Neural progenitor cell (in vitro differentiated cells): ENCODE measurements around the gene TSHZ2. TPM values are rescaled to one million over a fixed set of nuclear protein-coding genes. Genes with fewer than 3 reads are reported as not detected.
A peak's percentile ranks its signal among the peaks of the same experiment; 100 is the strongest.

ENCODE experiments used
- DNase-seq: peaks from one replicate; pipeline ENCODE4 v3.0.0-alpha.2; 2016; ENCODE audit warnings: low spot score
- H2AFZ ChIP-seq: fragments of 200-600 bp; sonication (generic); replicated peaks from 2 replicates; pipeline ENCODE4 v1.6.1; 2016; ENCODE audit warnings: antibody characterized with exemption
- H3F3A ChIP-seq: fragments of 200-600 bp; sonication (generic); 2 replicates; pipeline ENCODE4 v1.6.1; 2016; ENCODE audit warnings: antibody characterized with exemption, low read depth
- H3K27ac ChIP-seq: fragments of 200-600 bp; sonication (generic); 2 replicates; pipeline ENCODE4 v1.5.1; 2016; ENCODE audit warnings: mild to moderate bottlenecking
- H3K27me3 ChIP-seq: fragments of 200-600 bp; sonication (generic); 2 replicates; pipeline ENCODE4 v1.6.1; 2016; ENCODE audit warnings: mild to moderate bottlenecking, moderate library complexity
- H3K36me3 ChIP-seq: fragments of 200-600 bp; sonication (generic); 2 replicates; pipeline ENCODE4 v1.5.1; 2016
- H3K4me1 ChIP-seq: fragments of 200-600 bp; sonication (generic); 2 replicates; pipeline ENCODE4 v1.6.1; 2016; ENCODE audit warnings: mixed run types
- H3K4me2 ChIP-seq: fragments of 200-600 bp; sonication (generic); 2 replicates; pipeline ENCODE4 v1.6.1; 2016
- H3K4me3 ChIP-seq: fragments of 200-600 bp; sonication (generic); 2 replicates; pipeline ENCODE4 v1.5.1; 2016
- H3K79me2 ChIP-seq: fragments of 200-600 bp; sonication (generic); 2 replicates; pipeline ENCODE4 v1.6.1; 2016; ENCODE audit warnings: low read depth
- H3K9ac ChIP-seq: fragments of 200-600 bp; sonication (generic); 2 replicates; pipeline ENCODE4 v1.6.1; 2016
- H3K9me3 ChIP-seq: fragments of 200-600 bp; sonication (generic); 2 replicates; pipeline ENCODE4 v1.5.1; 2016; ENCODE audit warnings: low read depth
- H4K20me1 ChIP-seq: fragments of 200-600 bp; sonication (generic); 2 replicates; pipeline ENCODE4 v1.6.1; 2016; ENCODE audit warnings: low read depth
- H3K27ac Mint-ChIP-seq: 3 replicates; pipeline ENCODE4 v1.8.0; 2021; ENCODE audit warnings: mixed read lengths
- H3K27me3 Mint-ChIP-seq: 2 replicates; pipeline ENCODE4 v1.8.0; 2022; ENCODE audit warnings: low read depth, mild to moderate bottlenecking, inconsistent platforms, moderate library complexity, mixed read lengths; ENCODE audit not compliant: insufficient read depth
- H3K36me3 Mint-ChIP-seq: 3 replicates; pipeline ENCODE4 v1.8.0; 2021; ENCODE audit warnings: mixed read lengths
- H3K4me1 Mint-ChIP-seq: 3 replicates; pipeline ENCODE4 v1.8.0; 2021; ENCODE audit warnings: mixed read lengths
- H3K4me3 Mint-ChIP-seq: 3 replicates; pipeline ENCODE4 v1.8.0; 2021; ENCODE audit warnings: mild to moderate bottlenecking, moderate library complexity, mixed read lengths
- H3K9me3 Mint-ChIP-seq: 3 replicates; pipeline ENCODE4 v1.8.0; 2020; ENCODE audit warnings: mixed read lengths
- EZH2 ChIP-seq: fragments of 200-600 bp; sonication (generic); IDR thresholded peaks from 2 replicates; pipeline ENCODE4 v1.6.1; 2017; ENCODE audit warnings: antibody characterized with exemption, mild to moderate bottlenecking, moderate library complexity
- EZH2phosphoT487 ChIP-seq: fragments of 200-600 bp; sonication (generic); IDR thresholded peaks from 2 replicates; pipeline ENCODE4 v1.6.1; 2017; ENCODE audit warnings: antibody characterized with exemption
- total RNA-seq: library from RNA; depleted of rRNA; stranded (reverse); fragments of >200 nt; gene quantifications from 2 replicates; pipeline ENCODE4 v1.2.3, GENCODE V29; 2015; ENCODE audit warnings: low replicate concordance
- TF ChIP-seq, protein P1 (sequence below): fragments of 200-600 bp; sonication (generic); IDR thresholded peaks from 2 replicates; pipeline ENCODE4 v1.5.1; 2017; ENCODE audit warnings: antibody characterized with exemption, mild to moderate bottlenecking

The TSHZ2 gene
- total RNA-seq, 1 donor from 2014 or later = 1.8 TPM

DNA sequence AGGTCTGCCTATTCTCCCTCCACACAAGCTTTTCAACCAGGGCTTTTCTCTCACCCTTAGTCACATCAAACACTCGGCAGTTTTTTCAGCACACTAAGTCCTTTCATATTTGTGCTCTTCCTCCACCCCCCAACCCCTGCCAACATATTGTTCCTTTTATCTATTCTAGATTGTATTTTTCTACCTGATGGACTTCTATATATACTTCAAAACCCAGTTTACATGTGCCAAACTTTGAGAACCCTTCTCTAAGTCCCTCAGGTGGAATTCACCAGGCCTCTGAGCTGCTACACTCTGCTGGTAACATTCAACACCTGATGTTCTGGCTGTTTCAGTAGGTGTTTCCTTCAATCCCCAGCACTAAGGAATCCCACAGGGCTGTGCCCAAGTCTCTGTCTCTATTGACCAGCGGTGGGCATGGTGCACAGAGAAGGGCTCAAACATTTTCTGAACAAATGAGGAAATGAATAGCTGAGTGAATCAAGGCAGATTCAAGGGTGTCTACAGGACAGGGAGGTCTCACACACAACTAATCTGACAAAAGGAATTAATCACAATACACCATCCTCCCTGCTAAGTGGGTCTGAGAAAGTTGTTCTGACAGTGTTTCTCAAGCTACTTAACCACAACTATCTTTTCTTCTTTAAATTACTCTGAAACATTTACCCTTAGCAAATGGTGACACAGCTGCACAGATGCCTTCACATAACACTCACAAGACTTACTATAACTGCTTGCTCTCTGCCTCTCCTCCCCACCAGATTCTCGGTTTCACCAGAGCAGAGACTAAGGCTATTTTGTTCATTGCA is 166.5 kb downstream of the TSHZ2 start:
- H3K27ac ChIP-seq = no peak overlapping the region
- H3K9ac ChIP-seq = no peak overlapping the region
- no peaks in the 10 kb centered on the region for H3F3A ChIP-seq
- no peak overlapping the region for H3K4me3 Mint-ChIP-seq
- no peak overlapping the region for H2AFZ ChIP-seq
- TF ChIP-seq EZH2 = no peak
- TF ChIP-seq, protein P1, sequence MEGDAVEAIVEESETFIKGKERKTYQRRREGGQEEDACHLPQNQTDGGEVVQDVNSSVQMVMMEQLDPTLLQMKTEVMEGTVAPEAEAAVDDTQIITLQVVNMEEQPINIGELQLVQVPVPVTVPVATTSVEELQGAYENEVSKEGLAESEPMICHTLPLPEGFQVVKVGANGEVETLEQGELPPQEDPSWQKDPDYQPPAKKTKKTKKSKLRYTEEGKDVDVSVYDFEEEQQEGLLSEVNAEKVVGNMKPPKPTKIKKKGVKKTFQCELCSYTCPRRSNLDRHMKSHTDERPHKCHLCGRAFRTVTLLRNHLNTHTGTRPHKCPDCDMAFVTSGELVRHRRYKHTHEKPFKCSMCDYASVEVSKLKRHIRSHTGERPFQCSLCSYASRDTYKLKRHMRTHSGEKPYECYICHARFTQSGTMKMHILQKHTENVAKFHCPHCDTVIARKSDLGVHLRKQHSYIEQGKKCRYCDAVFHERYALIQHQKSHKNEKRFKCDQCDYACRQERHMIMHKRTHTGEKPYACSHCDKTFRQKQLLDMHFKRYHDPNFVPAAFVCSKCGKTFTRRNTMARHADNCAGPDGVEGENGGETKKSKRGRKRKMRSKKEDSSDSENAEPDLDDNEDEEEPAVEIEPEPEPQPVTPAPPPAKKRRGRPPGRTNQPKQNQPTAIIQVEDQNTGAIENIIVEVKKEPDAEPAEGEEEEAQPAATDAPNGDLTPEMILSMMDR = no peak
- no peak for TF ChIP-seq EZH2phosphoT487
- H3K4me2 ChIP-seq = no peak overlapping the region
- H4K20me1 ChIP-seq = no peaks in the 10 kb centered on the region
- H3K4me1 Mint-ChIP-seq = peaks cover 26% of the 10 kb centered on the region
- no peak overlapping the region for H3K27ac Mint-ChIP-seq
- H3K36me3 ChIP-seq = no peaks in the 10 kb centered on the region
- no peaks in the 10 kb centered on the region for H3K79me2 ChIP-seq
- H3K27me3 ChIP-seq = no peaks in the 10 kb centered on the region
- no peak for DNase-seq
- H3K4me1 ChIP-seq = peaks cover 14% of the 10 kb centered on the region
- H3K36me3 Mint-ChIP-seq = no peaks in the 10 kb centered on the region
- no peak overlapping the region for H3K4me3 ChIP-seq
- H3K27me3 Mint-ChIP-seq = peaks cover 3% of the 10 kb centered on the region
- H3K9me3 ChIP-seq = no peaks in the 10 kb centered on the region
- no peaks in the 10 kb centered on the region for H3K9me3 Mint-ChIP-seq

DNA sequence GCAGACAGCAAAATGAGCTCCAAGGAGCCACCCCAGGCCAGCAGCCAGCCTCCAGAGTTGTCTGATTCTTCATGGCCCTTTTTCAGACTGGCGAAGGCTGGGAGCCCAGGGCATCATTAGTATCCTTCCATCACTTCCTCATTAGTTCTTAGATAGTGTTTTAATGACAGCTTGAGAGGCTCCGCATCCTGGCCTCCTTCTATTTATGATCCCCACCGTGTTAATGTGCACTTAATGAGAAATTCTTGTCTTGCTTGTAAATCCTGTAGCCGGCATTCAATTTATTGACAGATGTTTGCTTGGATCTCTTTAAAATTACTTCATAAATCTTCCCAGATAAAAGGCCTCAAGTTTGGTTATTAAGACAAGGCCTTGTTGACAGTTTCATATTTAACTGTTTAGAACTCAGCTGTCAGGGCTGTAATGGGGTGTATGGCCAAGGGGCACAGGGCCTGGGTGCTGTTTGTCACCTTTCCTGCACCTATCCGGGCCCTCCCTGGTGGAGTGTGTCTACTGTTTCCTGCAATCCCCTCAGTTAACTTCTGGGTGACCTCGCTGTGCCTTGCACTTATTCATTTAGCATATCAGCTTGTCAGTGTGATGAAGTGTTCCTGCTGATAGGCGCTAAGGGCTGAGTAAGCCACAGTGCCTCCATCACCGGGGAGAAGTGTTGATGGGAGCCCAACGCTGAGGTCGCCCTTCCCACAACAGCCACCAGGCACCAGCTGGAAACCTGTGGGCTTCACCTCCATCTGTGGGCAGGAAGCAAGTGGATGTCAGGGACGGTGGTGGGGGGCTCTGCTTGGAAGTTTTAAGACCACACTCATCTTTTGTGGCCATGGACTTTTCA is 169.3 kb downstream of the TSHZ2 start:
- peaks cover 3% of the 10 kb centered on the region for H3K27me3 Mint-ChIP-seq

DNA sequence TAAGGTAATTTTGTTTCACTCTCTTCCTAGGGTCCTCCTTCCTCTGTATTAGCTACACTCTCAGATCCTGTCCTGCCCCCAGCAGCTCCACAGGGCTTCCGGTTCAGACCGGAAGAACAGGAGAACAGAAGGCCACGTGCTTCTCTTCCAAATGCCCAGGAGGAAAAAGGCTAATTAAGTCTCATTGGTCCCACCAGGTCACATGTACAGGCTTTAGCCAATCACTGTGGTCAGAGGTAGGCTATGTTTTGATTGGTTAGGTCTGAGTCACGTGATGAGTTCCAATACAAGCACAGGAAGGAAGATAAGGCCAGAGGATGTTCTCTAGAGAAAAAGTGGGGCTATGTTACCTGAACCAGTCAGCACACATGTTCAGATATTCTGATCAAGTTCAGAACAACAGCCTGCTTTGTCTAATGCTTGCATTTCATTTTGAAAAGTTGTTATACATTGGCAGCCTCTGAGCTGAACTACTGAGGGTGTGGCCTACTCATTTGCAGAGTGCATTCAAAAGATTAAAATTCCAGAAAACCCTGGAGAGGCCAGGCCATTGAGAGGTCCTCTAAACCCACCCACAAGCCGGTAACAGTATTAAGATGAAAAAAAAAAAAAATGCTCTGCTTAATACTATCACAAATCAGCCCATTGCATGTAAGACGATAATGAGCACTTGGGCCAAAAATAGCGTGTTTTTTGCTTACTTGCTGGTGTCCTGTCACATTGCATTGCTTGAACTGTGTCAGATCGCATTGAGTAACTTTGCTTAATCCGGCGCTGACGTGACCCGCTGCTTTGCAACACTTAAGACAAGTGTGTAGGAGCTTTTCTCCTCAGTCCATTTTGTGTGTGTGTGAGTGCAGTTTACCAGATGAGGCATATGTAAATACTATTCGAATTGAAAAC is 170.3 kb downstream of the TSHZ2 start:
- no peak overlapping the region for H3K27ac ChIP-seq
- no peak overlapping the region for H2AFZ ChIP-seq
- H3K4me2 ChIP-seq = no peak overlapping the region
- no peaks in the 10 kb centered on the region for H4K20me1 ChIP-seq
- H3K4me1 ChIP-seq = peaks cover 14% of the 10 kb centered on the region
- no peak overlapping the region for H3K4me3 ChIP-seq
- peaks cover 3% of the 10 kb centered on the region for H3K27me3 Mint-ChIP-seq
- no peak for DNase-seq
- H3K27ac Mint-ChIP-seq = peak overlapping the region; percentile 15
- no peak overlapping the region for H3K9ac ChIP-seq
- peaks cover 26% of the 10 kb centered on the region for H3K4me1 Mint-ChIP-seq
- H3K36me3 ChIP-seq = no peaks in the 10 kb centered on the region
- H3K4me3 Mint-ChIP-seq = no peak overlapping the region
- no peaks in the 10 kb centered on the region for H3K27me3 ChIP-seq
- H3K9me3 Mint-ChIP-seq = no peaks in the 10 kb centered on the region
- H3K9me3 ChIP-seq = no peaks in the 10 kb centered on the region
- TF ChIP-seq EZH2 = no peak
- TF ChIP-seq EZH2phosphoT487 = no peak
- TF ChIP-seq, protein P1 = no peak
- H3F3A ChIP-seq = no peaks in the 10 kb centered on the region
- H3K79me2 ChIP-seq = no peaks in the 10 kb centered on the region
- H3K36me3 Mint-ChIP-seq = no peaks in the 10 kb centered on the region

More for the DNA sequence above, 169.3 kb downstream of the TSHZ2 start:
- no peak overlapping the region for H3K4me3 ChIP-seq
- Mint-ChIP-seq H3K36me3 (no peaks in the 10 kb centered on the region), H3K27ac (no peak overlapping the region), H3K9me3 (no peaks in the 10 kb centered on the region), H3K4me3 (no peak overlapping the region), H3K4me1 (peaks cover 26% of the 10 kb centered on the region)
- H3K9me3 ChIP-seq = no peaks in the 10 kb centered on the region
- no peaks in the 10 kb centered on the region for H3F3A ChIP-seq
- no peak overlapping the region for H3K27ac ChIP-seq
- H3K9ac ChIP-seq = no peak overlapping the region
- no peaks in the 10 kb centered on the region for H3K79me2 ChIP-seq
- H4K20me1 ChIP-seq = no peaks in the 10 kb centered on the region
- DNase-seq = no peak
- no peak overlapping the region for H2AFZ ChIP-seq
- no peak for TF ChIP-seq EZH2
- no peak for TF ChIP-seq EZH2phosphoT487
- TF ChIP-seq, protein P1 = no peak
- no peak overlapping the region for H3K4me2 ChIP-seq
- H3K4me1 ChIP-seq = peaks cover 14% of the 10 kb centered on the region
- H3K27me3 ChIP-seq = no peaks in the 10 kb centered on the region
- no peaks in the 10 kb centered on the region for H3K36me3 ChIP-seq
